Dedifferentiated amniotic fluid mesenchymal stem cell (primary cell): ENCODE data around the gene ATAD3B.
"Not testable (repeated sequence)": the region's sequence is repeated elsewhere in the genome, so short reads cannot be mapped to it uniquely, and the experiment has no call there.

Experiments used
- DNase-seq: peaks from one replicate; pipeline ENCODE4 v3.0.0-alpha.2; 2016; ENCODE audit errors: extremely low spot score

ATAD3B gene

GRCh38 chr1:1481811-1482210 lies 10.2 kb downstream of the ATAD3B start:
- DNase-seq = not testable (repeated sequence)

DNA sequence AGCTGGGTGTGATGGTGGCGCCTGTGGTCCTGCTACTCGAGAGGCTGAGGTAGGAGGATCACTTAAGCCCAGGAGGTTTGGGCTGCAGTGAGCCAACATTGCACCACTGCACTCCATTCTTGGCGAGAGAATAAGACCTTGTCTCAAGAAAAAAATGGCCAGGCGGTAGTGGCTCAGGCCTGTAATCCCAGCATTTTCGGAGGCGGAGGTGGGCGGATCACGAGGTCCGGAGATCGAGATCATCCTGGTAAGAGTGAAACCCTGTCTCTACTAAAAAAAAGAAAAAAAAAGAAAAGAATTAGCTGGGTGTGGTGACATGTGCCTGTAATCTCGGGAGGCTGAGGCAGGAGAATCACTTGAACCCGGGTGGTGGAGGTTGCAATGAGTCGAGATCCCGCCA lies 11.3 kb downstream of the ATAD3B start:
- DNase-seq = no peak

DNA sequence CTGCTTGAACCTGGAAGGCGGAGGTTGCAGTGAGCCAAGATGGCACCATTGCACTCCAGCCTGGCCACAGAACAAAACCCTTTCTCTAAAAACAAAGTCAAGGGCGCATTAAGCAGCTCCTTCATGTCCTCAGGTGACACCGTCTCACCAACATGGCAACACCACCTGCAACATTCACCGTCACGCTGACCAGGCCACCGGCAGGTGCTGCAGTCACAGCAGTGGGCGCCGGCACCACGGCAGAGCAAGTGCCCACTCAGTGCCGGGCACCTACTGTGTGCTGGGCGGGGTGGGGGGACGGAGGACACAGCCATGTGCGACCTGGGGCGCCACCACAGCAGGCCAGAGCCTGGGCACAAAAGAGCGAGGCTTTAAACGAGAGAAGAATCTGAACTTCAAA lies 12.1 kb downstream of the ATAD3B start:
- DNase-seq = no peak

DNA sequence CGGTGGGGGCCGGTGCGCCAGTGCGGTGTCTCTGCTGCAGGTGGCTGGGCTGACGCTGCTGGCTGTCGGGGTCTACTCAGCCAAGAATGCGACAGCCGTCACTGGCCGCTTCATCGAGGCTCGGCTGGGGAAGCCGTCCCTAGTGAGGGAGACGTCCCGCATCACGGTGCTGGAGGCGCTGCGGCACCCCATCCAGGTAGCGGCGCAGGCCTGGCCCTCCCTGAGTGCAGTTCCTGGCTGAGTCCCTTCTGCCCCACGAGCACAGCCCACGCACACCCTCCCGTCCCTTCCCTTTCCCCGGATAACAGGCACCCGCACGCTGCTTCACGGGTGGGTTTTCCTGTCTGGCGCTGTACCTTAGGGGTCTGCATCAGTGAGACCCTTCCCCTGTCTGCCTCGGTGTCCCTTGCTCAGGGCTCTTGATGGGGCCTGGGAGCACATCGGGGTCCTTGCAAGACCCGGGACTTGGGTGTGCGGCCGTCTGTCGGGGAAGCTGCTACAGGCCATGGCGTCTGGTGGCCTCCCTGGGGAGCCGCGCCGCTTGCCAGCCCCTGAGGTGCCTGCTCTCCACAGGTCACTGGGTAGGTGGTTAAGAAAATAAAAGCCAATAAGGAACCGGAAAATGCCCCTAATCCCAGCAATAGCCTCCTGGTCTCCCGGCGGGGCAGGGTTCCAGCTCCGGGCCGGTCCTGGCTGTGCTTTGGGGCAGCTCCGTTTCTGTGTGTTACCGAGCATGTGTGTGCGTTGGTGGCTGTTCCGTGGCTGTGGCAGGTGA lies 13.6 kb downstream of the ATAD3B start:
- not testable (repeated sequence) for DNase-seq

GRCh38 chr1:1485755-1486317 lies 14.3 kb downstream of the ATAD3B start:
- DNase-seq = not testable (repeated sequence)

- DNase-seq = no peak
Observed at GRCh38 chr1:1487701-1488100, 16.1 kb downstream of the ATAD3B start.

GRCh38 chr1:1489231-1489630 lies 17.7 kb downstream of the ATAD3B start:
- DNase-seq = no peak

DNA sequence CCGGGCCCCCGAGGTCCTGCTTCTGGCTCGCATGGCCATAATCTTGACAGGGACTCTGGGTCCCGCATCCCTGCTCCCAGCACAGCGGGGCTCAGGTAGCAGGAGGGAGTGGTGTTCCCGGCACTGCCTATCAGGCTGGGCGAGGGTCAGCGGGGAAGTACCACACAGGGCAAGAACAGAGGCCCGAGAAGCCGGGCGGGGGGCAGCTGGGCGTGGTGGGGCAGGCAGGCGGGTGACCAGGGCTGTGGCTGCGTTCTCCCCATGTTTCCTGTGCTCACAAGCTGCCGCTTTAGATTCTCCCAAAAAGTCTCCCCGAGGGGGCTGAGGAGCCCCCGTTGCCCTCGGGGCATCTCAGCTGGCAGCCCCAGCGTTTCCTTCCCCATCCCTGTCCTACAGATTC lies 18.3 kb downstream of the ATAD3B start:
- DNase-seq = no peak

GRCh38 chr1:1490633-1491230 lies 19.2 kb downstream of the ATAD3B start:
- DNase-seq = no peak

GRCh38 chr1:1491601-1492000 lies 20.0 kb downstream of the ATAD3B start:
- DNase-seq = no peak

- DNase-seq = not testable (repeated sequence)
Observed at GRCh38 chr1:1494311-1494710, 22.7 kb downstream of the ATAD3B start.

DNA sequence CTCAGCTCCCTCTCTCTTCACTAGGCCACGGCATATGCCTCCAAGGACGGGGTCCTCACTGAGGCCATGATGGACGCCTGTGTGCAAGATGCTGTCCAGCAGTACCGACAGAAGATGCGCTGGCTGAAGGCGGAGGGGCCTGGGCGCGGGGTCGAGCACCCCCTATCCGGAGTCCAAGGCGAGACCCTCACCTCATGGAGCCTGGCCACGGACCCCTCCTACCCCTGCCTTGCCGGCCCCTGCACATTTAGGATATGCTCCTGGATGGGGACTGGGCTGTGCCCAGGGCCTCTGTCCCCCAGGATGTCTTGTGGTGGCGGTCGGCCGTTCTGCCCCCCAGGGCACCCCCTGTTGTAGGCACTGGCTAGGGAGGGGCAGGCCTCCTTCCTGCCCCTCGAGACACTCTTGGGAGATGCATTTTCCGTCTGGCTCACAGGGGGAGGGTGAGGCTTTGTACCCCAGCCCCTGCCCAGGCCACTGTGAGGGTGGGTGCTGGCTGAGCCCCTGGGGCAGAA lies 24.0 kb downstream of the ATAD3B start:
- DNase-seq = not testable (repeated sequence)

GRCh38 chr1:1504777-1505365 lies 33.3 kb downstream of the ATAD3B start:
- not testable (repeated sequence) for DNase-seq

DNA sequence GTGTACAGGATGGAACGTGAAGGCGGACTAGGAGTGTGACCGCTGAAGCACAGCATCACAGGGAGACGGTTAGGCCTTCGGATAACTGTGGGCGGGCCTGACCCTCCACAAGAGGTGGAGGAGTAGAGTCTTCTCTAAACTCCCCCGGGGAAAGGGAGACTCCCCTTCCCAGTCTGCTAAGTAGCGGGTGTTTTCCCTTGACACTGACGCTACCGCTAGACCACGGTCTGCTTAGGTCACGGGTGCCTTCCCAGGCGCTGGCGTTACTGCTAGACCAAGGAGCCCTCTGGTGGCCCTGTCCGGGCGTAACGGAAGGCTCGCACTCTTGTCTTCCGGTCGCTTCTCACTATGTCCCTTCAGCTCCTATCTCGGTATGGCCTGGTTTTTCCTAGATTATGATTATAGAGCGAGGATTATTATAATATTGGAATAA lies 33.8 kb downstream of the ATAD3B start:
- not testable (repeated sequence) for DNase-seq

DNA sequence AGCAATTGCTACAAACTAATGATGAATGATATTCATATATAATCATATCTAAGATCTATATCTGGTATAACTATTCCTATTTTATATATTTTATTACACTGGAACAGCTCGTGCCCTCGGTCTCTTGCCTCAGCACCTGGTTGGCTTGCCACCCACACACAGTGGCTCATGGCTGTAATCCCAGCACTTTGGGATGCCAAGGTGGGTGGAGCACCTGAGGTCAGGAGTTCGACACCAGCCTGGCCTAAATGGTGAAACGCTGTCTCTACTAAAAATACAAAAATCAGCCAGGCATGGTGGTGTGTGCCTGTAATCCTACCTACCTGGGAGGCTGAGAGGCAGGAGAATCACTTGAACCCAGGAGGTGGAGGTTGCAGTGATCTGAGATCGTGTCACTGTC lies 34.2 kb downstream of the ATAD3B start:
- DNase-seq = not testable (repeated sequence)

DNA sequence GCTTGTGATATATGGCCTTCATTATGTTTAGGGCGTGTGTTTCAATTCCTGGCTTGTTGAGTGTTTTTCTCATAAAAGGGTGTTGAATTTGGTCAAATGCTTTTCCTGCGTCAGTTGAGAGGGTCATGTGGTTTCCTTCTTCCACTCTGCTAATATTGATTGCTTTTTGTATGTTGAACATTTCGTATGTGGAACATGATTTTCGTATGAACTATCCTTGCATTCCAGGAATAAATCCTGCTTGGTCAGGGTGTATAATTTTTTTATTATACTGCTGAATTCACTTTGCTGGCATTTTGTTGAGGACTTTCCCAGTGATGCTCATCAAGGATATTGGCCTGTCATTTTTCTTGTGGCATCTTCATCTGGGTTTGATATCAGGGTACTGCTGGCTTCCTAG lies 35.7 kb downstream of the ATAD3B start:
- DNase-seq = no peak

- DNase-seq = not testable (repeated sequence)
Observed at GRCh38 chr1:1508775-1509464, 37.4 kb downstream of the ATAD3B start.

DNA sequence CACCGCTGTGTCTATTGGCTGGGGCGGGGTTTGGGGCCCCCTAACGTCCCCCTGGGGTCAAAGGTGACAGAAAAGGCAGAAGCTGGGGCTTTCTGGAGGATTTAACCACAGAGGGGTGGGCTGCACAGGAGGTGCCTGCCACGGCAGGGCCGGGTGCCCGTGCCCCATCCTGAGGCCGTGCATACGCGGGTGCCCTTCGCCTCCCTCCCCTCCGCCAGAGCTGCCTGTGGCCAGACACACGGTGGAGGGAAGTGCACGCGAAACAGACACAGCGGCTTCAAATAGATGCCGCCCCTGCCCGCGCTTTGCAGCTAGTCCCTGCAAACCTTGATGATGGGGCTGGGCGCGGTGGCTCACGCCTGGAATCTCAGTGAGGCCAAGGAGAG lies 37.9 kb downstream of the ATAD3B start:
- DNase-seq = not testable (repeated sequence)

DNA sequence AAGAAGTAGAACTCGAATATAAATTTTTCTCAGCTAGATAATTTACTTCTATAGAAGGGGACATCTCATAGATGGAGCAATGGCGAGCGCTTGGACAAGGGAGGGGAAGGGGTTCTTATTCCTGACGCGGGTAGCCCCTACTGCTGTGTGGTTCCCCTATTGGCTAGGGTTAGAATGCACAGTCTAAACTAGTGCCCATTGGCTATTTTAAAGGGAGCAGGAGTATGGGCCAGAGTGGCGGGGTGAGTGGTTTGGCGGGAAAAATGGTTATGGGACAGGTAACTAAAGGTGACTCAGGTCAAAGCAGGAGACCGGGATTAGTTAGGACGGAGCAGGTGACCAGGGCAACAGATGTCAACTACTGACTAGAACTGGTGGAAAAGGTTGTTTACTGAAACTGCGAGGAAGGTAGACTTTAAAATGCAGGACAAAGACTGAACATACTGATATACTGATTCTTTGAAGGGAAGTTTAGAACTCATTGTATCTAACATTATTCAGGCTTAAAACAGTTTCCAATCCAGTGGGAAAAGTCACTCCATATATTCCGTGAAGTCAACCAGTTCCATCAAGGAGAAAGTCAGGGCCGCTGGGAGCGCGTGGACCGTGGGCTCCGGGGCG lies 39.5 kb downstream of the ATAD3B start:
- no peak for DNase-seq

- DNase-seq = peak; percentile 94
Observed at GRCh38 chr1:1511533-1512285, 40.1 kb downstream of the ATAD3B start, which contains the start of gene ATAD3A. ATAD3A (plus strand) TSS chr1:1512162; CDS start chr1:1512269, 107 bp downstream.
